Choroid plexus epithelial cell (primary cell): ENCODE measurements around the gene ATP6V0D1.

Experiments used
- DNase-seq: peaks from one replicate; pipeline ENCODE4 v3.0.0-alpha.2; 2010; ENCODE audit warnings: low read depth
- H3K4me3 ChIP-seq: 2 replicates; pipeline ENCODE4 v1.5.1; 2011; ENCODE audit warnings: low read depth, mild to moderate bottlenecking, control low read depth, low read length, moderate library complexity
- TF ChIP-seq, protein P1 (sequence below): conservative IDR thresholded peaks from 2 replicates; pipeline ENCODE4 v1.5.1; 2011; ENCODE audit warnings: low read depth, mild to moderate bottlenecking, control low read depth, inconsistent platforms, low read length, moderate library complexity

ATP6V0D1 gene

DNA sequence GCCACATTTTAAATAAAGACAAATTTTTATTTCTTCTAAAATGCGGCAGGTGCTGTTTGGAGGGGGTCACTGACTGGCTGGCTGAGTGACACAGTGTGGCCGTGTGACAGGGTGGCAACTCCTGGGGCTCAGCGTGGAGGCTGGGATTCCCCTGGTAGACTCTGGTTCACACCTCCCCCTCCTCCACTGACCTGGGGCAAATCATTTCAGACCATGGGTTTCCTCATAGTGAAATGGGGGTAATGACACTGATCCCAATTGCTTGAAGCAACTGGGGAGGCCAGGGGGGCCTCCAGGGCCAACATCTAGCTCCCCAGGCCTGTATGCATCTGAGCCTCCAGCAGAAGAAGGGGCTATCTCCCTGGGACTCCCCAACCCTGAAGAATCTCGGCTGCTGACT is 43.4 kb downstream of the ATP6V0D1 start:
- TF ChIP-seq, protein P1, sequence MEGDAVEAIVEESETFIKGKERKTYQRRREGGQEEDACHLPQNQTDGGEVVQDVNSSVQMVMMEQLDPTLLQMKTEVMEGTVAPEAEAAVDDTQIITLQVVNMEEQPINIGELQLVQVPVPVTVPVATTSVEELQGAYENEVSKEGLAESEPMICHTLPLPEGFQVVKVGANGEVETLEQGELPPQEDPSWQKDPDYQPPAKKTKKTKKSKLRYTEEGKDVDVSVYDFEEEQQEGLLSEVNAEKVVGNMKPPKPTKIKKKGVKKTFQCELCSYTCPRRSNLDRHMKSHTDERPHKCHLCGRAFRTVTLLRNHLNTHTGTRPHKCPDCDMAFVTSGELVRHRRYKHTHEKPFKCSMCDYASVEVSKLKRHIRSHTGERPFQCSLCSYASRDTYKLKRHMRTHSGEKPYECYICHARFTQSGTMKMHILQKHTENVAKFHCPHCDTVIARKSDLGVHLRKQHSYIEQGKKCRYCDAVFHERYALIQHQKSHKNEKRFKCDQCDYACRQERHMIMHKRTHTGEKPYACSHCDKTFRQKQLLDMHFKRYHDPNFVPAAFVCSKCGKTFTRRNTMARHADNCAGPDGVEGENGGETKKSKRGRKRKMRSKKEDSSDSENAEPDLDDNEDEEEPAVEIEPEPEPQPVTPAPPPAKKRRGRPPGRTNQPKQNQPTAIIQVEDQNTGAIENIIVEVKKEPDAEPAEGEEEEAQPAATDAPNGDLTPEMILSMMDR: no peak
- H3K4me3 ChIP-seq: no peak overlapping the region
- DNase-seq: no peak

GRCh38 chr16:67436640-67437193 is 44.2 kb downstream of the ATP6V0D1 start:
- TF ChIP-seq, protein P1: no peak
- no peak for DNase-seq
- no peak overlapping the region for H3K4me3 ChIP-seq

- no peak for DNase-seq
- TF ChIP-seq, protein P1: no peak
- no peak overlapping the region for H3K4me3 ChIP-seq
These were observed 45.2 kb downstream of the ATP6V0D1 start for GRCh38 chr16:67435758-67436164.

GRCh38 chr16:67433131-67433719 is 47.7 kb downstream of the ATP6V0D1 start:
- DNase-seq: no peak
- no peak overlapping the region for H3K4me3 ChIP-seq
- TF ChIP-seq, protein P1: no peak

GRCh38 chr16:67432506-67432890 is 48.5 kb downstream of the ATP6V0D1 start:
- no peak for DNase-seq
- TF ChIP-seq, protein P1: no peak
- no peak overlapping the region for H3K4me3 ChIP-seq

DNA sequence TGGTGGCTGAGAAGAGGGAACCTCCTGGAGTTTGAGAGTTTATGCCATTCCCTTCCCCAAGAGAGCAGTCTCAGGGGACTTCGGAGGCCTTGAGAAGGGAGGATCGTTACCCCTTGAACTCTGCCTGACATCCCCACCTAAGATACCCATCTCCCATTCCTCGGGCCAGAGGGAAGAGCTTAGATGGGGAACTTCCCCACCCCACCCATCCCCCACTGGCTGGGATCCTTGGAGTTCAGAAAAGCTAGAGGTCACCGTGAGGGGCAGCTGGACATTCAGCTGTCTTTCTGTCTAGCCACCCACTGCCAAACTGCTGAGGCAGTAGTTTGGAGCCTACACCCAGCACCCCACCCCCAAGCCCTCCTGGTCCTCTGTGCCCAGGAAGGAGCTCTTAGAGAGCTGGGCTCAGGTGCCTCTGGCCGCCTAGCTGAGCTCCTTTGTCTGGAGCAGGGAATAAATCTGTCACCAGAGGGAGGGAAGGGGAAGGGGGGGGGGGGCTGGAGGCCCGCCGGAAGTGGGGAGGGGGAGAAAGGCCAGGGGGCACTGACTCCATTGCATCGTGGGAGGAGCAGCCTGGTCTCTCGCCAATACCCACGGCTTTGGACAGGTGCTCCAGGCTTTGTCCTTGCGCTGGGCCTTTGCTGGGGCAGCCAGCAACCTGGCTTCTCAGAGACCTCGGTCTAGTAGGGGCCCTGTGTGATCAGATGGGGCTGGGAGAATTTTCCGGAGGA is 49.0 kb downstream of the ATP6V0D1 start:
- DNase-seq: no peak
- TF ChIP-seq, protein P1: no peak
- no peak overlapping the region for H3K4me3 ChIP-seq
